Osteocyte (in vitro differentiated cells): ENCODE measurements around the gene CDH4. TPM values are rescaled to one million over a fixed set of nuclear protein-coding genes. Genes with fewer than 3 reads are reported as not detected.

Source experiments
- DNase-seq: peaks from one replicate; pipeline ENCODE4 v3.0.0; 2021; ENCODE audit warnings: mixed read lengths; ENCODE audit not compliant: unreplicated experiment; ENCODE audit errors: extremely low spot score
- H3K27ac Mint-ChIP-seq: one replicate; pipeline ENCODE4 v1.8.0; 2021; ENCODE audit warnings: mild to moderate bottlenecking, mixed read lengths; ENCODE audit not compliant: unreplicated experiment
- H3K27me3 Mint-ChIP-seq: one replicate; pipeline ENCODE4 v1.8.0; 2021; ENCODE audit warnings: mixed read lengths; ENCODE audit not compliant: unreplicated experiment
- H3K36me3 Mint-ChIP-seq: one replicate; pipeline ENCODE4 v1.8.0; 2021; ENCODE audit warnings: mixed read lengths; ENCODE audit not compliant: unreplicated experiment
- H3K4me1 Mint-ChIP-seq: one replicate; pipeline ENCODE4 v1.8.0; 2021; ENCODE audit warnings: mixed read lengths; ENCODE audit not compliant: unreplicated experiment
- H3K4me3 Mint-ChIP-seq: one replicate; pipeline ENCODE4 v1.8.0; 2021; ENCODE audit warnings: mild to moderate bottlenecking, moderate library complexity, mixed read lengths; ENCODE audit not compliant: unreplicated experiment
- H3K9me3 Mint-ChIP-seq: one replicate; pipeline ENCODE4 v1.8.0; 2021; ENCODE audit warnings: mixed read lengths; ENCODE audit not compliant: unreplicated experiment
- CTCF ChIP-seq: fragments of 200-600 bp; sonication (generic); IDR thresholded peaks from 2 replicates; pipeline ENCODE4 v1.5.0; 2021; ENCODE audit warnings: antibody characterized with exemption, mild to moderate bottlenecking, moderate library complexity
- total RNA-seq: library from RNA; stranded (reverse); gene quantifications from 2 replicates; pipeline ENCODE4 v1.2.1, GENCODE V29; 2021

The CDH4 gene
- total RNA-seq, 1 donor from 2014 or later, result 1.3 TPM

GRCh38 chr20:61963885-61964674, 712.0 kb downstream of the CDH4 start:
- Mint-ChIP-seq H3K36me3 (no peaks in the 10 kb centered on the region), H3K4me1 (no peaks in the 10 kb centered on the region), H3K4me3 (no peak overlapping the region), H3K27ac (no peak overlapping the region), H3K27me3 (no peaks in the 10 kb centered on the region), H3K9me3 (no peaks in the 10 kb centered on the region)
- peak; percentile 46 for DNase-seq
- no peak for TF ChIP-seq CTCF

GRCh38 chr20:61964675-61965605, 712.9 kb downstream of the CDH4 start:
- Mint-ChIP-seq H3K4me3 (no peak overlapping the region), H3K27me3 (no peaks in the 10 kb centered on the region), H3K36me3 (no peaks in the 10 kb centered on the region), H3K27ac (no peak overlapping the region), H3K9me3 (no peaks in the 10 kb centered on the region), H3K4me1 (no peaks in the 10 kb centered on the region)
- DNase-seq, result peak; percentile 83
- TF ChIP-seq CTCF, result no peak

GRCh38 chr20:61965606-61966491, 713.8 kb downstream of the CDH4 start:
- H3K9me3 Mint-ChIP-seq, result no peaks in the 10 kb centered on the region

GRCh38 chr20:61966492-61967244, 714.6 kb downstream of the CDH4 start:
- Mint-ChIP-seq H3K4me1 (no peaks in the 10 kb centered on the region), H3K4me3 (no peak overlapping the region), H3K27me3 (no peaks in the 10 kb centered on the region), H3K27ac (no peak overlapping the region), H3K36me3 (no peaks in the 10 kb centered on the region), H3K9me3 (no peaks in the 10 kb centered on the region)
- peak; percentile 74 for DNase-seq
- no peak for TF ChIP-seq CTCF

More at GRCh38 chr20:61965606-61966491, 713.8 kb downstream of the CDH4 start:
- no peaks in the 10 kb centered on the region for H3K36me3 Mint-ChIP-seq
- TF ChIP-seq CTCF, result no peak
- no peaks in the 10 kb centered on the region for H3K4me1 Mint-ChIP-seq
- no peak overlapping the region for H3K27ac Mint-ChIP-seq
- peak; percentile 82 for DNase-seq
- no peaks in the 10 kb centered on the region for H3K27me3 Mint-ChIP-seq
- no peak overlapping the region for H3K4me3 Mint-ChIP-seq
